Suprapubic skin (tissue), 4 donors: Measurements from ENCODE around the gene LILRA2.
"Not testable (repeated sequence)": the region's sequence is repeated elsewhere in the genome, so short reads cannot be mapped to it uniquely, and the experiment has no call there.

Experiments used
- EP300 ChIP-seq: sonication (generic); formaldehyde crosslinking; IDR thresholded peaks from one replicate; pipeline ENCODE4 v1.6.1; 2017; ENCODE audit warnings: antibody characterized with exemption
- POLR2A ChIP-seq, 2 donors: fragments of 450-650 bp; IDR thresholded peaks; one replicate each; pipeline ENCODE4 v1.6.1; 2017; ENCODE audit warnings: antibody characterized with exemption in 2 of 2, mild to moderate bottlenecking in 2 of 2, moderate library complexity in 2 of 2
- POLR2AphosphoS5 ChIP-seq, 3 donors: sonication (generic); formaldehyde crosslinking; IDR thresholded peaks; one replicate each; pipeline ENCODE4 v1.6.1; 2017; ENCODE audit warnings: antibody characterized with exemption in 3 of 3
- TF ChIP-seq, protein P1 (sequence below), 2 donors: fragments of 200-600 bp in 1 of 2; fragments of 450-650 bp in 1 of 2; sonication (generic) in 1 of 2; IDR thresholded peaks; one replicate each; pipeline ENCODE4 v1.5.1; 2016 to 2019; ENCODE audit warnings: antibody characterized with exemption in 2 of 2, mild to moderate bottlenecking in 1 of 2, moderate library complexity in 1 of 2

GRCh38 chr19:54632517-54632916 lies 58.9 kb downstream of the LILRA2 start:
- TF ChIP-seq, protein P1, sequence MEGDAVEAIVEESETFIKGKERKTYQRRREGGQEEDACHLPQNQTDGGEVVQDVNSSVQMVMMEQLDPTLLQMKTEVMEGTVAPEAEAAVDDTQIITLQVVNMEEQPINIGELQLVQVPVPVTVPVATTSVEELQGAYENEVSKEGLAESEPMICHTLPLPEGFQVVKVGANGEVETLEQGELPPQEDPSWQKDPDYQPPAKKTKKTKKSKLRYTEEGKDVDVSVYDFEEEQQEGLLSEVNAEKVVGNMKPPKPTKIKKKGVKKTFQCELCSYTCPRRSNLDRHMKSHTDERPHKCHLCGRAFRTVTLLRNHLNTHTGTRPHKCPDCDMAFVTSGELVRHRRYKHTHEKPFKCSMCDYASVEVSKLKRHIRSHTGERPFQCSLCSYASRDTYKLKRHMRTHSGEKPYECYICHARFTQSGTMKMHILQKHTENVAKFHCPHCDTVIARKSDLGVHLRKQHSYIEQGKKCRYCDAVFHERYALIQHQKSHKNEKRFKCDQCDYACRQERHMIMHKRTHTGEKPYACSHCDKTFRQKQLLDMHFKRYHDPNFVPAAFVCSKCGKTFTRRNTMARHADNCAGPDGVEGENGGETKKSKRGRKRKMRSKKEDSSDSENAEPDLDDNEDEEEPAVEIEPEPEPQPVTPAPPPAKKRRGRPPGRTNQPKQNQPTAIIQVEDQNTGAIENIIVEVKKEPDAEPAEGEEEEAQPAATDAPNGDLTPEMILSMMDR (IDR thresholded peaks at IDR 0.05): not testable (repeated sequence)
- TF ChIP-seq POLR2AphosphoS5 (IDR thresholded peaks at IDR 0.05); POLR2A (IDR thresholded peaks at IDR 0.05); EP300: not testable (repeated sequence)
